Germinal center (tissue), 1 donor: ENCODE results near the gene CETP.

Experiments used
- DNase-seq: peaks from one replicate; pipeline ENCODE4 v3.0.0; 2012; ENCODE audit warnings: mixed read lengths, low spot score

The CETP gene

GRCh38 chr16:56961851-56962281 is at the start of gene CETP:
CETP (plus strand) TSS chr16:56961950; CDS start chr16:56961980, 30 bp downstream.
- no peak for DNase-seq

- no peak for DNase-seq
Observed at GRCh38 chr16:56912746-56913708, 48.7 kb upstream of the CETP start.

- no peak for DNase-seq
Observed at GRCh38 chr16:56914896-56915295, 46.9 kb upstream of the CETP start.

GRCh38 chr16:56915336-56916119 is 46.2 kb upstream of the CETP start:
- no peak for DNase-seq

- DNase-seq, result peak; percentile 77
Observed at GRCh38 chr16:56916571-56917403, 45.0 kb upstream of the CETP start.

- DNase-seq, result no peak
Observed at GRCh38 chr16:56918467-56919012, 43.2 kb upstream of the CETP start.

GRCh38 chr16:56919099-56919800 is 42.5 kb upstream of the CETP start:
- DNase-seq, result no peak

- no peak for DNase-seq
Observed at GRCh38 chr16:56921571-56921970, 40.2 kb upstream of the CETP start.

GRCh38 chr16:56923481-56924091 is 38.2 kb upstream of the CETP start:
- no peak for DNase-seq

- DNase-seq, result no peak
Observed at GRCh38 chr16:56927471-56927870, 34.3 kb upstream of the CETP start.

GRCh38 chr16:56929639-56930038 is 32.1 kb upstream of the CETP start:
- DNase-seq, result no peak

- no peak for DNase-seq
Observed at GRCh38 chr16:56930486-56931270, 31.1 kb upstream of the CETP start.

- peak; percentile 91 for DNase-seq
Observed at GRCh38 chr16:56931271-56931891, 30.4 kb upstream of the CETP start.

- peak; percentile 99 for DNase-seq
Observed at GRCh38 chr16:56931892-56932720, 29.6 kb upstream of the CETP start, which contains the start of gene HERPUD1. HERPUD1 (plus strand) TSS chr16:56932142; CDS start chr16:56932245, 103 bp downstream.

- no peak for DNase-seq
Observed at GRCh38 chr16:56932721-56933619, 28.8 kb upstream of the CETP start.

- no peak for DNase-seq
Observed at GRCh38 chr16:56933828-56934598, 27.7 kb upstream of the CETP start.
